Hippocampal formation (tissue), 2 donors: ENCODE measurements around the gene EPN3.

Experiments used
- DNase-seq, 2 donors: peaks; one replicate each; lab custom pipeline; 2025; lab: John Stamatoyannopoulos, UW

EPN3 gene

GRCh38 chr17:50511058-50511457 lies 21.5 kb upstream of the EPN3 start:
- DNase-seq: no peak

GRCh38 chr17:50513495-50513894 lies 19.0 kb upstream of the EPN3 start:
- no peak for DNase-seq

- no peak for DNase-seq
Observed at GRCh38 chr17:50514388-50514787, 18.1 kb upstream of the EPN3 start.

DNA sequence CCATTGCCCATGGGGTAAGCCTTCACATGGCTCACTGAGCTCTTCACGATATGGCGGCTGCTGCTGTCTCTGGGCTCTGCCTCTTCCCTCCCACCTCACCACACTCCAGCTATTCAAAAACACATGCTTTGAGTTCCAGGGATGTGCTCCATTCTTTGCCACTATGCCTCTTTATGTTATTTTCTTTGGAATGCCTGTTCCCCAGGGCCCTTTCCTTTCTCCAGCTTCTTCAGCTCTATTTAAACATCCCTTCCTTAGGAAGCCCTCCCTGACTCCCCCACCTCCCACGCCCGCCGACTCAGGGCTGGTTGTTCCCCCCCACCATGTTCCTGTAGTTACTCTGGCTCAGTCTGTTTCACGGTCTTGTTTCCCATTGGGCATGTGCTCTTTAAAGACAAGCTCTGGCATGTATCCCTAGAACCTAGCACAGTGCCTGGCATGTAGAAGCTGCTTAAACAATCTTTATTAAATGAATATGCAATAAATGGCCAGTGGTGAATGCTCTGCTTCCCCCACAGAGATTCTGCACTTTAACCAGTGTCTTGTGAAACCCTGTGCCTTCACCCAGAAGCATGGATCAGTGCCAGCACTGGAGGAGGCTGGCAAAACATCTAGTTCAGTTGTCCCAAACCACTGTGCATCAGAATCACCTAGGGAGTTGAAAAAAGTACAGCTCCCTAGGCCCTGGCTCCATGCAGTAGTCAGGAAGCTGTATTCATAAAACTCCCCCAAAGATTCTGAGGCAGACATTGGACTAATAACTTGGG lies 17.4 kb upstream of the EPN3 start:
- DNase-seq: no peak

- DNase-seq: no peak
Observed at GRCh38 chr17:50517011-50517410, 15.5 kb upstream of the EPN3 start.

GRCh38 chr17:50517504-50518383 lies 14.8 kb upstream of the EPN3 start:
- DNase-seq: no peak

- no peak for DNase-seq
Observed at GRCh38 chr17:50518384-50519023, 14.0 kb upstream of the EPN3 start.

GRCh38 chr17:50519141-50519834 lies 13.2 kb upstream of the EPN3 start:
- no peak for DNase-seq

DNA sequence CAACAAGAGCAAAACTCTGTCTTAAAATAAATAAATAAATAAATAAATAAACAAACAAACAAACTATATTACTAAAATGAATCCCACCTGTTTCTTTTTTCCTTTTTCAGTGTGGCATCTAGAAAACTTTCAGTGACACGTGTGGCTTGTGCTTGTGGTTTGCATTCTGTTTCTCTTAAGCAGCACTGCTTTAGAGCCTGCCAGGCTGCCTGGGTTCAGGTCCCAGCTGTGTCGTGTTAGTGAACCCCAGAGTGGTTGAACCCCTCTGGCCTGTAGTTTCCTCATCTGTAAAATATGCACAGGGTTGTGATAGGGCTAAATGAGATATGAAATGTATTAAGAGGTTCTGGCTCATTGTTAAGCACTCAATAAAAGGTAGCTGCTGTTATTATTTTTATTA lies 12.1 kb upstream of the EPN3 start:
- DNase-seq: no peak

DNA sequence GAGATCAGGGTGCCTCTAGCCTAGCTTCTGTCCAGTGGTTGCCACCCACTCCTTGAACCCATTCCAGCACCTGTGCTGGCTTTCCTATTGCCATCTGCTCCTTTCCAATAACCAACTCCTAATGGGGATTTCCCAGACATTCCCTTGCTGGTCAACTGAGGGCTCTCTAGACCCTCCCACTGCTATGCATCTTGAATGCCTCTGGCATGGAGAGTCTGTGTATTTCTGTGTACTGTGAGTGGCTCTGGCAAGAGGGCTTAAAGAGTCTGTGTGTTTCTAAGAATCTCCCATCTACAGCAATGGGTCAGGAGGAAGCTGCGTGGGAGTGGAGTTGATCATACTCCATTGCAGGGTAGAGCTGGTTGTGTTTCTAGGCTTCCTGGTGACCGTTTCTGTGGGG lies 11.0 kb upstream of the EPN3 start:
- DNase-seq: no peak

DNA sequence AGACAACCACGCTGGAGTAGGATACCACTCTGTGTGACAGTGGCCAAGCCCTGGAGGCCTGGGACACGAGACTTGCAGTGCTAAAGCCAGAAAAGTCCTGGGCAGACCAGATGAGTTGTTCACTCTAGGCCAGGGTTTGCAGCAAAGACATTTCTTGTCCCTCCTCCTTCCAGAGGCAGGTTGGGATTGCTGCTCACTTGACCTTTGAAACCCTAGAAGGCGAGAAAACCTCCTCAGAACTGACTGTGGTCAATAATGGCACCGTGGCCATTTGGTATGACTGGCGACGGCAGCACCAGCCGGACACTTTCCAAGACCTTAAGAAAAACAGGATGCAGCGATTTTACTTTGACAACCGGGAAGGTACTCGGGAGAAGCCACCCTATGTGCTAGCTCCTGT lies 9.8 kb upstream of the EPN3 start:
- DNase-seq: no peak

DNA sequence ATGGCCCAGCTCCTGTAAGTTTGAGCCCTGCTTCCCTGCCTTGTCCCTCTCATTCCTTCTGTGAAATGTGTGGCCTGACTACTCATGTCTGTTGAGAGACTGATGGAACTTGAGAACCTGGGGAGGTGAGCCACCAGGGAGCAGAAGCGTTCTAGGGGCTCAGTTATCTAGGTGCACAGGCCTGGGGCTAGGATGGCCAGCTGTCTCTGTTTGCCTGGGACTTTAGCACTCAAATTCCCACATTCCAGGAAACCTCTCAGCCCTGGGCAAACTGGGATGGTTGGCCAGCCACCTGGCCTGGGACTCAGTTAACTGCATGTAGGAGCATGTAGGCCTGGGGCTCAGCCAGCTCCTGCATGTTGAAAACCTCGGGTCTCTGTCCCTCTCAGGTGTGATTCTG lies 9.3 kb upstream of the EPN3 start:
- no peak for DNase-seq

GRCh38 chr17:50524838-50525237 lies 7.7 kb upstream of the EPN3 start:
- DNase-seq: no peak

DNA sequence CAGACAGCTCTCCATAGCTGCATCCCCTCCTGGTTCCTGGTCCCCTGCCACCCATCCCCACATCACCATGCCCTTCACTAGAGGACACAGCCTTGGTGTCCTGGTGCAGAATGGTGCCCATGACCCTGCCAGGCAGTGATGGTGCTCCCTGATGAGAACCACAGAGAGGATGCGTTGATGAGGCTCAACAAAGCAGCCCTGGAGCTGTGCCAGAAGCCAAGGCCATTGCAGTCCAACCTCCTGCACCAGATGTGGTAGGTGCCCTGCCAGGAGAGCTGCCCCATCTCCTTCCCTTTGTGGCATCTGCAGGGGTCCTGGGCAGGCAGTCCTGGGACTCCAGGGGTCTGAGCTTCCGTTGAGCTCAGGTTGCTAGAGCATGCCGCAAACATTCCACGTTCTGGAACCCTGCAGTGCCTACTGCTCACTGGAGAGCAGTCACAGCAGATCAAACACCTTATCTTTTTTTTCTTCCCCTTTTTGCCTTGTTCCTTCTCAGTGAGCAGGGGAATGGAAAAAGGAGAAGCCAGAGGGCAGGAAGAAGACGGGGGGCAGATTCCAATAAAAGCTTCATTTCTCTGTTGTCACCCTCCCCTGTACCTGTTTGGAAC lies 5.3 kb upstream of the EPN3 start:
- no peak for DNase-seq

GRCh38 chr17:50527949-50528474 lies 4.5 kb upstream of the EPN3 start:
- no peak for DNase-seq

- no peak for DNase-seq
Observed at GRCh38 chr17:50529849-50530248, 2.7 kb upstream of the EPN3 start.

GRCh38 chr17:50531428-50532025 lies 1.0 kb upstream of the EPN3 start:
- DNase-seq: no peak

- no peak for DNase-seq
Observed at GRCh38 chr17:50533185-50533584, 650 bp downstream of the EPN3 start.

DNA sequence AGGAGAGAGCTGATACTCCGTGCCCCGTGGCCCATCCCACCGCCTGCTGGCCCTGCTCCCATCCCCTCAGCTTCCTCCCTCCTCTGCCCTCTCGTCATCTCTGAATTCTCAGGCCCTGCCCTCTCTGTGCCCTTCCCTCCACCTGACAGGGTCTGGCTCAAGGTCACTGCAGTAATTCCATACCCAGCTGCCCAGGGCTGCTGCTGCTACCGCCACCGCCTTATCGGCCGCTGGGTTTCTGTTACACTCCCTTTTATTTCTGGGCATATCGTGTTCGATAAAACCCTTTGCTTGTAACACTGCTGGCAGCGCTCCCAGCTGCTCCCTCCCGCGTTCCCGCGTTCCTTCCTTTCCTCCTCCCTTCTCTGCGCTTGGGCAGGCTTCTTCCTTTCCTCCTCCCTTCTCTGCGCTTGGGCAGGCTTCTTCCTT lies 1.2 kb downstream of the EPN3 start:
- peak in 1 of 2 donors; percentile 5 for DNase-seq

- DNase-seq: no peak
Observed at GRCh38 chr17:50534222-50534978, 1.9 kb downstream of the EPN3 start.
